Suppressor macrophage treated with lipopolysaccharide for 1 hour (primary cell): ENCODE measurements around the gene ZNF786.

Experiments used
- DNase-seq, 3 donors: peaks; one replicate each; pipeline ENCODE4 v3.0.0-alpha.2; 2020 to 2022

ZNF786 gene

GRCh38 chr7:149027611-149028345, 62.7 kb downstream of the ZNF786 start:
- no peak for DNase-seq

GRCh38 chr7:149027055-149027454, 63.5 kb downstream of the ZNF786 start:
- DNase-seq, result peak; percentile 34 to 51 (median 44)

GRCh38 chr7:149023662-149024061, 66.9 kb downstream of the ZNF786 start:
- no peak for DNase-seq

- peak in 1 of 3 donors; percentile 19 for DNase-seq
Measured at GRCh38 chr7:149022756-149023360, 67.7 kb downstream of the ZNF786 start.

- DNase-seq, result no peak
Measured at GRCh38 chr7:149021725-149022062, 68.8 kb downstream of the ZNF786 start.

GRCh38 chr7:149020483-149020882, 70.0 kb downstream of the ZNF786 start:
- peak in 1 of 3 donors; percentile 10 for DNase-seq
